DND-41 (cell line): Measurements from ENCODE around the gene SLC37A3.

Experiments used
- ATAC-seq: fragments of 200-7000 bp; cut with Tn5 transposase; 3 replicates; pipeline ENCODE4 v1.9.1; 2021; ENCODE audit warnings: low read depth; ENCODE audit not compliant: insufficient read depth
- DNase-seq: peaks from one replicate; pipeline ENCODE4 v3.0.0-alpha.2; 2020
- H2AFZ ChIP-seq: 2 replicates; pipeline ENCODE4 v1.6.0; 2012; ENCODE audit warnings: low read depth, low read length
- H3K27ac ChIP-seq: 2 replicates; pipeline ENCODE4 v1.5.1; 2012; ENCODE audit warnings: low read length, inconsistent platforms
- H3K27me3 ChIP-seq: fragments of 200-600 bp; sonication (generic); 2 replicates; pipeline ENCODE4 v1.6.0; 2012; ENCODE audit warnings: low read length, mild to moderate bottlenecking, inconsistent platforms; ENCODE audit not compliant: insufficient read depth, poor library complexity
- H3K36me3 ChIP-seq: 2 replicates; pipeline ENCODE4 v1.5.1; 2012; ENCODE audit warnings: low read length, inconsistent platforms; ENCODE audit not compliant: insufficient read depth
- H3K4me1 ChIP-seq: 2 replicates; pipeline ENCODE4 v1.5.1; 2012; ENCODE audit warnings: mild to moderate bottlenecking, low read length; ENCODE audit not compliant: insufficient read depth
- H3K4me2 ChIP-seq: 2 replicates; pipeline ENCODE4 v1.6.0; 2012; ENCODE audit warnings: mild to moderate bottlenecking, moderate library complexity, low read length, inconsistent platforms; ENCODE audit not compliant: insufficient read depth
- H3K4me3 ChIP-seq, 2 experiments: fragments of 200-600 bp in 1 of 2; shearing (Covaris generic) in 1 of 2; 2 replicates each; pipeline ENCODE4 v1.5.1; 2012 to 2016; ENCODE audit warnings: inconsistent platforms in 2 of 2, low read length in 2 of 2, mild to moderate bottlenecking in 2 of 2, low read depth in 1 of 2, moderate library complexity in 1 of 2
- H3K79me2 ChIP-seq: 2 replicates; pipeline ENCODE4 v1.6.0; 2012; ENCODE audit warnings: low read length, inconsistent platforms; ENCODE audit not compliant: insufficient read depth
- H3K9ac ChIP-seq: 2 replicates; pipeline ENCODE4 v1.6.0; 2012; ENCODE audit warnings: low read depth, mild to moderate bottlenecking, inconsistent platforms, low read length, moderate library complexity
- H3K9me3 ChIP-seq: 2 replicates; pipeline ENCODE4 v1.5.1; 2012; ENCODE audit warnings: low read length, moderate library complexity, mild to moderate bottlenecking, inconsistent platforms; ENCODE audit not compliant: insufficient read depth, severe bottlenecking
- H4K20me1 ChIP-seq: 2 replicates; pipeline ENCODE4 v1.6.0; 2012; ENCODE audit warnings: low read length; ENCODE audit not compliant: insufficient read depth
- EZH2 ChIP-seq: IDR thresholded peaks from 3 replicates; pipeline ENCODE4 v1.6.1; 2012; ENCODE audit warnings: borderline replicate concordance, low read depth, mild to moderate bottlenecking, moderate library complexity, low read length, inconsistent platforms; ENCODE audit not compliant: severe bottlenecking
- TF ChIP-seq, protein P1 (sequence below): IDR thresholded peaks from 2 replicates; pipeline ENCODE4 v1.5.1; 2012; ENCODE audit warnings: borderline replicate concordance, low read length, moderate library complexity, mild to moderate bottlenecking; ENCODE audit not compliant: poor library complexity, severe bottlenecking; ENCODE audit errors: extremely low read depth

SLC37A3 gene

DNA sequence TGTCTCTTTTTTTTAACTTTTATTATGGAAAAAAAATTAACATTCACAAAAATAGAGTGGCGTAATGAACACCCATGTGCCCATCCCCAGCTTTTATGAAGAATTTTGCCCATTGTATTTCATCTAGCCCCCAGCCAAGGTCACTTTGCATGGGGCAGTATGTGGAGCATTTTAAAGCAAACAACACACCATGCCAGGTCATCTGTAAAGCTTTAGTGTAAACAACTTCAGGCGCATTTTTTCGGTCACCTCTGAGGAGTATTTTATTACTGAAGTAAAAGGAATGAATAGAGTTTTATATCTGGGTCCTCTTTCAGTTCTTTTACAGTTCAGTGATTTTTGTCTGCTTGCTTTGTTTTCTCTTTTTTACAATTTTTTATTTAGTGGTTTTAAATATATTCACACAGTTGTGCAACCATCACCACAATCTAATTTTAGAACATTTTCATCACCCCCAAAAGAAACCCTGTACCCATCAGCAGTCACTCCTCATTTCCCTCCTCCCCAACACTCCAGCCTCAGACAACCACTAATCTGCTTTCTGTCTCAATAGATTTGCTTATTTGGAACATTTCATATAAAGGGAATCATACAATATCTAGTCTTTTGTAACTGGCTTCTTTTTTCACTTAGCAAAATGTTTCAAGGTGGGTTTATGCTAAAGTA lies 87.9 kb downstream of the SLC37A3 start:
- no peak for ATAC-seq
- H3K27me3 ChIP-seq: no peaks in the 10 kb centered on the region
- no peak overlapping the region for H3K27ac ChIP-seq
- TF ChIP-seq EZH2: no peak
- TF ChIP-seq, protein P1, sequence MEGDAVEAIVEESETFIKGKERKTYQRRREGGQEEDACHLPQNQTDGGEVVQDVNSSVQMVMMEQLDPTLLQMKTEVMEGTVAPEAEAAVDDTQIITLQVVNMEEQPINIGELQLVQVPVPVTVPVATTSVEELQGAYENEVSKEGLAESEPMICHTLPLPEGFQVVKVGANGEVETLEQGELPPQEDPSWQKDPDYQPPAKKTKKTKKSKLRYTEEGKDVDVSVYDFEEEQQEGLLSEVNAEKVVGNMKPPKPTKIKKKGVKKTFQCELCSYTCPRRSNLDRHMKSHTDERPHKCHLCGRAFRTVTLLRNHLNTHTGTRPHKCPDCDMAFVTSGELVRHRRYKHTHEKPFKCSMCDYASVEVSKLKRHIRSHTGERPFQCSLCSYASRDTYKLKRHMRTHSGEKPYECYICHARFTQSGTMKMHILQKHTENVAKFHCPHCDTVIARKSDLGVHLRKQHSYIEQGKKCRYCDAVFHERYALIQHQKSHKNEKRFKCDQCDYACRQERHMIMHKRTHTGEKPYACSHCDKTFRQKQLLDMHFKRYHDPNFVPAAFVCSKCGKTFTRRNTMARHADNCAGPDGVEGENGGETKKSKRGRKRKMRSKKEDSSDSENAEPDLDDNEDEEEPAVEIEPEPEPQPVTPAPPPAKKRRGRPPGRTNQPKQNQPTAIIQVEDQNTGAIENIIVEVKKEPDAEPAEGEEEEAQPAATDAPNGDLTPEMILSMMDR: no peak
- DNase-seq: no peak
- H4K20me1 ChIP-seq: no peaks in the 10 kb centered on the region
- no peak overlapping the region for H3K9ac ChIP-seq
- H3K9me3 ChIP-seq: peaks cover 8% of the 10 kb centered on the region
- H3K4me3 ChIP-seq: no peak overlapping the region
- no peak overlapping the region for H3K4me2 ChIP-seq
- no peaks in the 10 kb centered on the region for H3K36me3 ChIP-seq
- H3K4me1 ChIP-seq: no peaks in the 10 kb centered on the region
- H2AFZ ChIP-seq: no peak overlapping the region
- no peaks in the 10 kb centered on the region for H3K79me2 ChIP-seq

DNA sequence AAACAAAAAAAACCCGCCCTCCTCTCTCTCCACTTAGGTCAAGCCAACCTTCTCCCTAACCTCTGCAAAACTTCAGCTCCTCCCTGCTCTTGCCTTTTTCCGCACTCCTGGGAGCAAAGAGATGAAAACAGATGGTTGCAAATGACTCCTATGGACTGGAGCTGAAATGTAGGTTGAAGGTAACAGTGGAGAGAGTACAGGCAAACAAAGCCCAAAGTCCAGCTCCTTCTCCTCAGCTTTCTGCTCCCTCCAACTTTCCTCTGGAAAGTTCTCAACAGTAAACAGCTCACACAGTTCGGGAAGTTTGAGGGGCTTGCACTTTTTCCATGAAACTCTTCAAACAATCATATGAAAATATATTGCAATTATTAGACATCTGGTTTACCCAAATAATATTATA lies 90.3 kb downstream of the SLC37A3 start:
- ATAC-seq (no peak), DNase-seq (no peak)
- no peak overlapping the region for H3K4me2 ChIP-seq
- no peak overlapping the region for H3K9ac ChIP-seq
- no peak overlapping the region for H3K27ac ChIP-seq
- no peak overlapping the region for H3K4me3 ChIP-seq
- H3K36me3 ChIP-seq: no peaks in the 10 kb centered on the region
- TF ChIP-seq, protein P1: no peak
- TF ChIP-seq EZH2: no peak
- H2AFZ ChIP-seq: no peak overlapping the region
- H3K27me3 ChIP-seq: no peaks in the 10 kb centered on the region
- H3K9me3 ChIP-seq: peaks cover 8% of the 10 kb centered on the region
- no peaks in the 10 kb centered on the region for H3K79me2 ChIP-seq
- no peaks in the 10 kb centered on the region for H4K20me1 ChIP-seq
- no peaks in the 10 kb centered on the region for H3K4me1 ChIP-seq

DNA sequence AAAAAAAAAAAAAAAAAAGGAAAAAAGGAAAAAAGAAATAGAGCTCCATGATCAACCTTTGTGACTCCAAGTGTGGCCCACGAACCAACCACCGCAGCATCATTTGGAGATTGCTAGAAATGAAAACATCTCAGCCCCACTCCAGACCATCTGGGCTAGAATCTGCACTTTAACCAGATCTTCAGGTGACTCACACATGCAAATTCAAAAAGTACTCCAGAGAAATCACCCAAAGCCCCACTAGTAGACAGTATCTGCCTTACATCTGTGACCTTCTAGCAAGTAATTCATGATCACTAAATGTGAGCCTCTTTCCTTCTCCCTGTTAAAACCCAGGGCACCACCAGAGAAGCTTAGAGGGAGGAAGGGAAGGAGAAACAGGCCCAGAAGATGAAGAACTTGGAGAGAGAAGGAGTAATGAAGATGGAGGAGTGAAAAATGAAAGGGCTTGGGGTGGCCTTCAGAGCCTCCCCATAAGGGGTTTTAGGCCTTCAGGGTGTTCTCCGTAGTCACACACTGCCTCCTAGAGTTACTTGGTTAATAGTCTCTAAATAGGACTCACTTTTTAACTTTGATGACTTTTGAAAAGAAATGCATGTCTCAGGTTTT lies 94.0 kb downstream of the SLC37A3 start:
- H3K27me3 ChIP-seq: no peaks in the 10 kb centered on the region
- H4K20me1 ChIP-seq: no peaks in the 10 kb centered on the region
- H3K4me3 ChIP-seq: no peak overlapping the region
- H3K79me2 ChIP-seq: no peaks in the 10 kb centered on the region
- H3K27ac ChIP-seq: no peak overlapping the region
- ATAC-seq (peak; percentile 87), DNase-seq (peak; percentile 29)
- 0 out of 2 replicates have a peak overlapping the region, but pooled peaks have one; percentile 19 for H2AFZ ChIP-seq
- H3K36me3 ChIP-seq: no peaks in the 10 kb centered on the region
- H3K4me1 ChIP-seq: no peaks in the 10 kb centered on the region
- no peaks in the 10 kb centered on the region for H3K9me3 ChIP-seq
- no peak for TF ChIP-seq EZH2
- TF ChIP-seq, protein P1: peak; percentile 58
- H3K9ac ChIP-seq: no peak overlapping the region
- no peak overlapping the region for H3K4me2 ChIP-seq
